D721Med (cell line): ENCODE measurements around the gene FLRT2.

Experiments
- DNase-seq: peaks from one replicate; pipeline ENCODE4 v3.0.0; 2011; ENCODE audit warnings: low spot score; ENCODE audit not compliant: insufficient read length
- FAIRE-seq: peaks from 2 replicates; lab custom pipeline; 2011; peaks lifted over from hg19 to GRCh38; lab: Jason Lieb, UNC
- CTCF ChIP-seq: IDR thresholded peaks from 2 replicates; pipeline ENCODE4 v1.5.1; 2012; ENCODE audit warnings: mild to moderate bottlenecking, control low read depth; ENCODE audit not compliant: insufficient read depth; ENCODE audit errors: missing control alignments

FLRT2 gene

DNA sequence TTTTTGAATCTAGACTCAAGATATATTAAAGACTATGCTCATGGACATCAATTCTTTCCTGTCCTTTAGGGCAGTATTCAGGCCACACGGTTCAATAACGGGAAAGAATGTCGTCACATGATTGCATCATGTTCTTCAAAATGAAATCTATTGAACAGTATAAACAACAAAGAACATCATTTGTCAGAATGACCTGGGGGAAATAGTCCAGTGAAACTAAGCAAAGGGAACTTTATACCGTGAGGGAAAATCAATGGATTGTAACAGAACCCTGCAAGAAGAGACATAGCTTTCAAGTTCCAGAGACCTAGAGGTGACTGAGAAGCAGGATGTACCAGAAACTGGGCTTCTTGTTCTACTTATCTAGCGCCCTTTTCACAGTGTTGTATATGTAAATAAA lies 32.7 kb downstream of the FLRT2 start:
- TF ChIP-seq CTCF = no peak
- no peak for FAIRE-seq
- no peak for DNase-seq

DNA sequence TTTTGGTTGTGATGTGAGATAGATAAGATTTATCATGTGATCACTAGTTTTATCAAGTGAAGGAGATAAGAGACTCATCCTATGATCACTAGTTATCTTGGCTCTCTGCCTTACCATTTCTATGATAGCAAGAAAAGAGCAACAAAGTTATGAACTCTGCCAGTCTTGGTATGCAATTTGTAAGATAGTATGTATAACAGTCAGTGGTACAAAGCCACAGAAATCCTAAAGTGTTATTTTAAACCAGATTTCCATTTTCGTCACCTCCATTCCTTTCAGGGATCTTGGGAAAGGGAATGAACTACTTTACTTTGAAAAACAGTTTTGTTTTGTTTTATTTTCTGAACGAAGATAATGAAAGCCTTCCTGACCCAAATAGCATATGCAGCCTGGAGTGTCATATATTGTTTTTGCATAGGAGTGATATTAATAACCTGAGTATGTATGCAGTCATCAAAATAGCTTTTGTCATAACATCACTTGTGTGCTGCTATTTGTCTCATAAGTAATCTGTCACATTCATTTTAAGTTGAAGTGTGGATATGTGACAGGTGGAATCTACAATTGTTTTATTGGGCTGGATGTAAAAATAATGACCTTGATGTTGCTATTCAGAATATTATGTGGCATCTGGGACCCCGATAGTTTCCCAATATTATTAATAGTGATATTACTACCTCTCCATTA lies 35.0 kb downstream of the FLRT2 start:
- no peak for TF ChIP-seq CTCF
- no peak for DNase-seq
- FAIRE-seq = no peak

GRCh38 chr14:85565862-85566296 lies 35.9 kb downstream of the FLRT2 start:
- no peak for DNase-seq
- FAIRE-seq = no peak
- TF ChIP-seq CTCF = no peak

- DNase-seq = no peak
- TF ChIP-seq CTCF = no peak
- no peak for FAIRE-seq
Measured at GRCh38 chr14:85566603-85567002, 36.7 kb downstream of the FLRT2 start.

- no peak for FAIRE-seq
- TF ChIP-seq CTCF = no peak
Measured at GRCh38 chr14:85572011-85572410, 42.1 kb downstream of the FLRT2 start.

DNA sequence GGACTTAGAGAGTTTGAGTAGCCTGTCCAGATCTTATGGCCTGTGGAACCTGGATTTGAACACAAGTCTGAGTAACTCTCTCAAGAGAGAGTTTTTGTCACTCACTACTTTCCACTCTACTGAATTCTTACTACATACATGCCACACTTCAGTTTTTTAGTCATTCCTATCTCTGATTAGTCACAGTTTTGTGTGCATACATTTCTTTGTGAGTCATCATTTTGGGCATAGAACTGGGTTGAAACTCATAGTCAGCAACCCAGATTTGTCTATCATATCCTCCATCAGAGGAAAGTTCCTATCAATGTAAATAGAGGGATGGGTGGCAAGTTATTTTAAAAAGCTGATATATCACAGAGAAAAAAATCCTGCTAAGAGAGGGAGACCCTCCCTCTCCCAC lies 42.9 kb downstream of the FLRT2 start:
- TF ChIP-seq CTCF = no peak
- no peak for DNase-seq

More at GRCh38 chr14:85572011-85572410, 42.1 kb downstream of the FLRT2 start:
- DNase-seq = no peak

DNA sequence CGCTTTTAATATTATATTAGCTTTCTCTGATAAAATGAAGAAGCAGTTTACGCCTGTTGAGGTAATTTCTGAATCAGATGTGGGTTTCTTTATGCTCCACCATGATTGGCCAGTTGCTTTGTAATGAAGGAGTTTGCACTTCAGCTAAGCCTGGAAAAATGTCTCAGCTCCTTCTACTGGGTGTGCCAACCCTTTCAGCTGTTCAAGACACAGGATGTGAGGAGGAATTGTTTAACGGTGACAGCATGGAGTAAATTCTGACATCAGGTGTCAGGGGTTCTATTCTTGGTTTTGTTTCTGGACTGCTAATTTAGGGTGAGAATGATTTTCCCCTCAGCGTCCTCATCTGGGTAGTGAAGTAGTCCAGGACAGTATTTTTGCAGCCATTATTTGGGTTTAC lies 43.5 kb downstream of the FLRT2 start:
- no peak for TF ChIP-seq CTCF
- no peak for DNase-seq
- FAIRE-seq = no peak

More for the DNA sequence above, 42.9 kb downstream of the FLRT2 start:
- no peak for FAIRE-seq
